ENCODE measurements around the gene MAN2B1. TPM values are rescaled to one million over a fixed set of nuclear protein-coding genes. Genes with fewer than 3 reads are reported as not detected.
"Not testable (repeated sequence)": the region's sequence is repeated elsewhere in the genome, so short reads cannot be mapped to it uniquely, and the experiment has no call there.

The MAN2B1 gene
- polyA plus RNA-seq, 3 donors: 218 to 305 (median 295) TPM

- Histone ChIP-seq H3K79me2 (ENCODE audit: insufficient read depth, low read length) (peaks cover 32% of the 10 kb centered on the region), H4K20me1 (ENCODE audit: insufficient read depth, low read length) (peaks cover 44% of the 10 kb centered on the region), H3K4me3 (replicated peaks in 1 of 3; ENCODE audit: low read depth in 2 of 3, low read length in 3 of 3) (no peak overlapping the region), H3K4me1 (ENCODE audit: control insufficient read depth in 1 of 2, insufficient read depth in 2 of 2, low read length in 2 of 2) (no peaks in the 10 kb centered on the region), H2AFZ (ENCODE audit: insufficient read depth, low read depth, low read length, poor library complexity, severe bottlenecking) (no peak overlapping the region), H3K9me3 (replicated peaks in 1 of 2; ENCODE audit: control insufficient read depth in 1 of 2, insufficient read depth in 1 of 2, low read length in 2 of 2) (peaks cover 16 to 28% of the 10 kb centered on the region in 2 donors), H3K27ac (ENCODE audit: low read depth in 1 of 2, low read length in 2 of 2) (no peak overlapping the region), H3K4me2 (replicated peaks; ENCODE audit: extremely low read depth, low read length, poor library complexity, severe bottlenecking) (no peak overlapping the region), H3K36me3 (replicated peaks in 1 of 2; ENCODE audit: control insufficient read depth in 1 of 2, insufficient read depth in 2 of 2, low read length in 2 of 2) (peaks cover 35 to 55% of the 10 kb centered on the region in 2 donors), H3K9ac (ENCODE audit: insufficient read depth, low read length, poor library complexity, severe bottlenecking) (no peak overlapping the region), H3K27me3 (ENCODE audit: control insufficient read depth in 2 of 2, insufficient read depth in 2 of 2, low read length in 2 of 2) (no peaks in the 10 kb centered on the region)
- no peak for TF ChIP-seq CTCF (IDR thresholded peaks at IDR 0.05)
- Mint-ChIP-seq H3K4me3 (no peak overlapping the region), H3K4me1 (peaks cover 10% of the 10 kb centered on the region), H3K27ac (no peak overlapping the region), H3K27me3 (ENCODE audit: low read depth in 3 of 3) (no peaks in the 10 kb centered on the region), H3K9me3 (peaks cover 20 to 37% (median 30%) of the 10 kb centered on the region in 7 donors), H3K36me3 (peaks cover 44 to 65% of the 10 kb centered on the region in 2 donors)
- intact Hi-C loops (cut with micrococcal nuclease): no loop called here
- DNase-seq: no peak
- 100% methylated on average over 2 of the region's 4 CpGs for WGBS (ENCODE audit: insufficient coverage)
Observed at GRCh38 chr19:12623361-12624031, 43.0 kb downstream of the MAN2B1 start.

- H3K4me2 ChIP-seq (replicated peaks; ENCODE audit: extremely low read depth, low read length, poor library complexity, severe bottlenecking); H2AFZ ChIP-seq (ENCODE audit: insufficient read depth, low read depth, low read length, poor library complexity, severe bottlenecking); H3K9ac ChIP-seq (ENCODE audit: insufficient read depth, low read length, poor library complexity, severe bottlenecking); H3K4me3 Mint-ChIP-seq; DNase-seq; H3K27me3 Mint-ChIP-seq (ENCODE audit: low read depth in 3 of 3); H3K4me3 ChIP-seq (replicated peaks in 1 of 3; ENCODE audit: low read depth in 2 of 3, low read length in 3 of 3); H3K9me3 ChIP-seq (replicated peaks in 1 of 2; ENCODE audit: control insufficient read depth in 1 of 2, insufficient read depth in 1 of 2, low read length in 2 of 2); H3K27ac Mint-ChIP-seq; H3K27me3 ChIP-seq (ENCODE audit: control insufficient read depth in 2 of 2, insufficient read depth in 2 of 2, low read length in 2 of 2); H3K27ac ChIP-seq (ENCODE audit: low read depth in 1 of 2, low read length in 2 of 2); intact Hi-C loops (cut with micrococcal nuclease); H3K4me1 ChIP-seq (ENCODE audit: control insufficient read depth in 1 of 2, insufficient read depth in 2 of 2, low read length in 2 of 2): not testable (repeated sequence)
- Histone ChIP-seq H4K20me1 (ENCODE audit: insufficient read depth, low read length) (peaks cover 65% of the 10 kb centered on the region), H3K79me2 (ENCODE audit: insufficient read depth, low read length) (peaks cover 51% of the 10 kb centered on the region), H3K36me3 (replicated peaks in 1 of 2; ENCODE audit: control insufficient read depth in 1 of 2, insufficient read depth in 2 of 2, low read length in 2 of 2) (peaks cover 16 to 43% of the 10 kb centered on the region in 2 donors)
- no CpG with 5 or more reads among the region's 26 CpGs for WGBS (ENCODE audit: insufficient coverage)
- Mint-ChIP-seq H3K9me3 (peaks cover 0 to 16% (median 10%) of the 10 kb centered on the region in 7 donors), H3K4me1 (peaks cover 13% of the 10 kb centered on the region), H3K36me3 (peaks cover 38 to 56% of the 10 kb centered on the region in 2 donors)
Observed at GRCh38 chr19:12621253-12622024, 45.1 kb downstream of the MAN2B1 start.

All from CD14-positive monocyte (primary cell).